HuH-7 (cell line): Measurements from ENCODE around the gene MARK2.

Source experiments
- DNase-seq: peaks from one replicate; pipeline ENCODE4 v3.0.0; 2011; ENCODE audit warnings: low spot score

Gene MARK2

DNA sequence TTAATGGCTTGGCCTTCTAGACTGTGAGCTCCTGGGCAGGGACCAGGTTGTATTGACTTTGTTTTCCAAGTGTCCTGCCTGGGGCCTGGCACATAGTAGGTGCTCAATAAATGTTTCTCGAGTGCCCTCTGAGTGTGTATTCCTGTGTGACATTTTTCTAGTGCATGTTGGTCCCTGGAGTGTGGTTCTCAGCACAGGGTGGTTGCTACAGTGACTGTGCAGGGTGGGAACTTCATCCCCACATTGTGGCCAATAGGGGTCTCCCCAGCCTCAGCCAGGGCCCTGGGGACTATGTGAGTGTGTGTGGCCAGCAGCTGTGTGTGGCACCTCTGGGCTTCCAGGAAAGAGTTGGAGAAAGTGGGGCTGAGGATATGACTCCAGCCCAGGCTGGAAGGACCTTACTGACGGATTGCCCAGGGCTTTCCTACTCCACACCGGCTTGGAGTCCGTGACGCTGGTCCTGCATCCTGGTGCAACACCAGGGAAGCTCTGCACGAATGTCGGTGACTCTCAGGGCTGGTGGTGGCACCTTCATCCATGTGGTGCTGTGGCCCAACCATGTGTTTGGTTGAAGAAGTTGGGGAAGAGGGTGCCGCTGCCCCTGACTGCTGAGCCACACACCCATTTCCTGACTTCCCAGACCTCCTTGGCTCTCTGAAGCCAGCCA is 9.0 kb upstream of the MARK2 start:
- peak; percentile 70 for DNase-seq

DNA sequence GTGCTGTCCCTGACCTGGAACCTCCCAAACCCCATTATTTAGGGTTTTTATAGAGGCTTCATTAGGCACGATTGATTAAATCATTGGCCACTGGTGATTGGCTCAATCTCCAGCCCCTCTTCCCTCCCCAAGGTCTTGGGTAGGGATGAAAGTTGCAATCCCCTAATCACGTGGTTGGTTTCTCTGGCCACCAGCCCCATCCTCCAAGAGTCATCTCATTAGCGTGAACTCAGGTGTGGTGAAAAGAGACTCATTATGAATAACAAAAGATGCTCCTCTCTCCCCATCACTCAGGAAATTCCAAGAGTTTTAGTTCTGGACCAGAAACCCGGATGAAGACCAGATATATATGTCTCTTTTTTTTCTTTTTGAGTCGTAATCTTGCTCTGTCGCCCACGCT is 7.6 kb upstream of the MARK2 start:
- no peak for DNase-seq

GRCh38 chr11:63832336-63832735 is 6.6 kb upstream of the MARK2 start:
- DNase-seq: no peak

GRCh38 chr11:63833048-63833447 is 5.9 kb upstream of the MARK2 start:
- DNase-seq: no peak

- DNase-seq: no peak
Measured at GRCh38 chr11:63834535-63835157, 4.3 kb upstream of the MARK2 start.

GRCh38 chr11:63835158-63835545 is 3.8 kb upstream of the MARK2 start:
- DNase-seq: no peak

- peak; percentile 73 for DNase-seq
Measured at GRCh38 chr11:63837027-63837688, 1.8 kb upstream of the MARK2 start.

DNA sequence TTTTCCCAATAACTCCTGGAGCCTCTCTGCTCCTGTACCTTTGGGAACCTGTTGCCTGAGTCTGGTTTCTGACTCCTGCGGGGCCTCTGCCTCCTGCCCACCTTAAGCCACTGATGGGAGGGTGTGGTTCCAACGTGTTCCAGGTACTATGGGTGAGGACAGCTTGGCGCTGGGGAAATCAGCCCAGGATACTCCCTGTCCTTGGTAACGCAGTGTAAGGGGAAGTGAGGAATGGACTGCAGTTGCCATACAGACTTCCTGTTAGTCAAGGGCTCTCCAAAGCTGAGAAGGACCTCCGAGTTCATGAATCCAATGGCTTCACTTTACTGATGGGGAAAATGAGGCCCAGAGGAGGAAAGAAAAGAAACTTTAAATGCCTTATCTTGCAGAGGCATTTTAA is 1.2 kb upstream of the MARK2 start:
- no peak for DNase-seq

DNA sequence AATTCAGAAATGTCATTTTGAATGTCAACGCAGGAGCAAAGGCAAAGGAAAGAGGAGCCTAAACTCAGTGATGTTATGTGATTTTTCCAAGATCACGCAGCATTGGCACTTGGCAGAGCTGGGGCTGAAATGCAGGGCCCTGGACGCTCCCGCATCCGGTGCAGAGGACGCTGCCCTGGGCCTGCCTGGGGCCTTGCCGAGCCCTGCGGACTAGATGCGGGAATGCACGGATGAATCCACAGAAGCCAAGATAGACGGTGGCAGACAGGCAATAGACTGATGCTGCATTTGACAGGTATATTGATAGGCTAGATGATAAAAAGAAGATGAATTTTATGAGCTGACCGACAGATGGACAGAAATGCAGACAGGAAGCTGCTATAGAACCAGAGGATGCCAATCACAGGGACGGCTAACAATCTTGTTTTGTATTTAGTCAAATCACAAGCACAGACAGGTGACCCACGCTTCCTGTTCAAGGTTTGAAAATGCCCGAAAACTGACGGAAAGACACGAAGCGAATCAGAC is 696 bp upstream of the MARK2 start:
- DNase-seq: no peak

- no peak for DNase-seq
Measured at GRCh38 chr11:63839508-63840355, 822 bp downstream of the MARK2 start.

DNA sequence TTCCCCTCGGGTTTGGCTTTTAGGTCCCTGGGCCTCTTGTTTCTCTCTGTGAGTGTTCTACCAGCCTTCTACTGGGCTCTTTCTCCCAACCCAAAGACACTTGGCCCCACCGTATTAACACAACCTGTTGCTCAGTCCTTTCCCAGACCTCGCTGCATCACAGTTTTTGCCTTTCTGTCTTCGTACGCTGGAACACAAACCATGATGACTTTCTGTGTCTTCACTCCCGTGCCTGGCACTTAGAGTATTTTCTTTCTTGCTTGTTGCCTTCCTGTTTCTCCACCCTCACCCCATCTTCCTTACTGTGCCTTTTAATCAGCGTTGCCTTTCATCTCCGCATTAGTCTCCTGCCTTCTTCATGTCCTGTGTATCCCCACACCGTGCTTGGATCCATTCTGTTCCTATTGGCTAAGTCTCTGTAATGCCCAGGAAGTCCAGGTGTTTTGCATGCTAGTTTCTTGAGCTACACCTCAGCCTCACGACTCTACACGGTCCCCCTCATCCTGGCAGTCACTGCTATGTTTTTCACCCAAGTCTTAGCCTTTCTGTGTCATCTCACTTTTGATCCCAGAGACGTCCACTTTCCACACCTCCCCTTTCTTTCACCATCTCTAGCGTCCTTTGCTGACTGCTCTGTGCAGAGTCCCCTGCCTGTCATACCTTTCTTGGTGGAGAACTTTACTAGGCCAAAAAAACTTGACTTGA is 1.6 kb downstream of the MARK2 start:
- no peak for DNase-seq

DNA sequence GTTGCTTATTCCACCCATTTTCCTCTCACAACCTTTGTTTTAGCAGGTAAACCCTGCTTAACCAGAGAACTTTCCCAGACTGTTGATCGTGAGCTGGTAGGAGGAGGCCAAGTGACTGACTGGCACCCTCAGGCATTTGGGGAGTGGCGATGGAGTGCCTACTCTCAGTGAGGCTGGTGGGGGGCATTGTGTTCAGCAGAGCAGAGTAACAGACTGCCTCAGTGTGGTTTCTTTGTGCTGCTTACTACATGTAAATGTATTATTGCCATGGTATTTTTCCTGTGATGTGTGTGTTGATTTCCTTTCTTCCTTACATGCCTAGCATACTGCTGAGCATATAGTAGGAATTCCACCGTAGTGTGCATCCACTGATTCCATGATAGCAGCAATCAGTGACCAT is 2.6 kb downstream of the MARK2 start:
- DNase-seq: no peak

DNA sequence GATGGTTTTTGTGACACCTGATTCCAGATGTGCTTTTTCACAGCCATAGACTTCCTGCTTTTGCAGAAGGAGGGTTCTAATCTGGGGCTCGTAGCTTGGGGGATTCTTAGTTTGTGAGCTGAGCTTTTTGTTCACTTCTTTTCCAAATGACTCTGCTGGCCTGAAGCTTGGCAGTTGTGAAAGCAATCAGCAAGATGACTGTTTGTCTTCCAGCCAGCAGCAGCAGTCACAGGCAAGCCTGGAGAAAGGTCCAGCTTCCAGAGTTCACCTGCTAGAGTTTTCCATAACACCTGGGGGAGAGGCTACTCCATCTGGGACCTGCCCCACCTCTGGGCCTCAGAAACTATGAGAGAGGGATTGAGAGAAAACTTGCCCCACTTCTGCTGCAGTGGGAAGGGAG is 4.1 kb downstream of the MARK2 start:
- DNase-seq: no peak

GRCh38 chr11:63844836-63845235 is 5.9 kb downstream of the MARK2 start:
- DNase-seq: no peak

DNA sequence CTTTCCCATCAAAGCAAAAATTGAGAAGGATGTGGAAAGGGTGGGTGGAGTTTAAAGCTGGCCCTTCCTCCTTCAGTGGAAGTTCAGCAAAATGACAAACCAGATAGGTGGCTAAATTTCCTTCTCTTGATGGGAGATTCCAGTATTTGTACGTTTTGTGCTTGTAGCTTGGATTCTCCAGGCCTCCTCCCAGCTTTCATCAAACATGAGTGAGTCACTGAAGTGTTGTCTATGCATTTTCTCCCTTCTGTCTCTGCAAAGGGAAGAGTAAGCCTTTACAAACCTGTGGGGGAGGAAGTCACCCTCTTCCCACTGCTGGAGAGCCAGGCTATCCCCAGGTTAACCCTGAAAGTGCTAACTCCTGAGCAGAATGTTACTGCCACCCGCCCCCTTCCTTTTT is 6.4 kb downstream of the MARK2 start:
- DNase-seq: no peak

DNA sequence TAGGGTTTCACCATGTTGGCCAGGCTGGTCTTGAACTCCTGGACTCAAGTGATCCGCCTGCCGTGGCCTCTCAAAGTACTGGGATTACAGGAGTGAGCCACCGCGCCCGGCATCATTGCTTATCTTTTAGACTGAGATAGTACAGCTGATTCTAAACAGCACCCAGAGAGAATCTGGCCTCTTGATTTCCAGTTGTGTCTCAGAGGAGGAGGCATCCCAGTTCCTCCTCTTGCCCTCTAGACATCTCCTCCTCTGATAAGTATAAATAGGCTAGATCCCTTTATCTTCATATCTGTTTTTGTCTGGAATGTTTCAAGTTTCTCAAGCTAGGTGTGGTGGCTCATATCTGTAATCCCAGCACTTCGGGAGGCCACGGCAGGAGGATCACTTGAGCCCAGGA is 7.0 kb downstream of the MARK2 start:
- no peak for DNase-seq

GRCh38 chr11:63846897-63847296 is 8.0 kb downstream of the MARK2 start:
- DNase-seq: no peak

DNA sequence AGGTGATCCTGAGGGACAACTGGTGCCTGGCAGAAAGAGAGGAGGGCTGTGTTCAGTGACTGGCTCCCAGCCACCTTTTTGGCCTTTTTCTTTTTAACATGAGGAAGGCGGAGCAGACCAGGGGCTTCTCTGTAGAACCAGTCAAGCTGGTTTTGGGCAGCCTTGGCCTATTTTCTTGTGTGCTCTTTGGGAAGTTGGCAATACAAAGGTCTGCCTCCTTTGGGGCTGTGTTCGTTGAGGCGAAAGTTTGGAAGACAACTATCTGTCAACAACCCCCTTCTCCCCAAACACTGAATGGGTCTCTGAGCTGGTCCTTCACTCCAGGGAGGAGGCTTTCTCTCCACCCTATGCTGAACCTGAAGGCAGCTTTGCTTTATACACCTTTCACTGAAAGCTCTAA is 8.5 kb downstream of the MARK2 start:
- DNase-seq: no peak

DNA sequence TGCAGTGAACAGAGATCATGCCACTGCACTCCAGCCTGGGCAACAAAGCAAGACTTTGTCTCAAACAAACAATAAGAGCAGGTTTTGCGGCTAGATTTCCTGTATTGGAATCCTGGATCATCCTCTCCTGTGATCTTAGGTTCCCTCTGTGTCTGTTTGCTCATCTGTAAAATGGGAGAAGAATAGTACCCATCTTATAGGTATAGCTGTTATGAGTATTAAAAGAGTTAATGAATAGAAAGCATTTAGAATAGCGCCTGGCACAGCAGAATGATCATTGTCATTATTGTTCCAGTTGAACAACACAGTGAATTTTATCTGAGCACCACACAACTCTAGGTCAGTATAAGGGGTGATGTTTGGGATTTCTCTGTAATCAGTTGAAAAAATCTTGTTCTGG is 10.8 kb downstream of the MARK2 start:
- no peak for DNase-seq

GRCh38 chr11:63850920-63851319 is 12.0 kb downstream of the MARK2 start:
- DNase-seq: no peak

DNA sequence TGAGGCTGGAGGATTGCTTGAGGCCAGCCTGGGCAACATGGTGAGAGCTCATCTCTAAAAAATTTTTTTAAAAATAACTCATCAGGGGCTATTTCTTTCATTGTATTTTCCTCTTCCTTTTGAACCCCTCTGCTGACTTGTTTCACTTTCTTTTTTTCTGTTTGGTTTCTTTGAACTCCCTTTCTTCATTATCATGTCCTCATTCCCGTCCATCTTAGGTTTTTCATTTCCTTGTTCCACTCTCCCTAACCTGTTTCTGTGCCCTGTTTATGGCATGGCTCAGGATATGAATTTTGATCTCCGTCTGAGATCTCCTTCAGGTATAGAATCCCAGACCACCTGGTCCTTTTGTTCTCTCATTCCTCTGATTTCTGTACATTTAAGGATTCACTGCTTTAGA is 12.5 kb downstream of the MARK2 start:
- no peak for DNase-seq

- no peak for DNase-seq
Measured at GRCh38 chr11:63853476-63853875, 14.6 kb downstream of the MARK2 start.
